Measurements from ENCODE around the gene HSPA8. TPM values are rescaled to one million over a fixed set of nuclear protein-coding genes. Genes with fewer than 3 reads are reported as not detected.
"Not testable (repeated sequence)": the region's sequence is repeated elsewhere in the genome, so short reads cannot be mapped to it uniquely, and the experiment has no call there.

HSPA8 gene
- total and polyA plus RNA-seq, 2 of the 4 experiments (the other 2 are of a cell fraction) = 2,309 to 4,346 TPM

DNA sequence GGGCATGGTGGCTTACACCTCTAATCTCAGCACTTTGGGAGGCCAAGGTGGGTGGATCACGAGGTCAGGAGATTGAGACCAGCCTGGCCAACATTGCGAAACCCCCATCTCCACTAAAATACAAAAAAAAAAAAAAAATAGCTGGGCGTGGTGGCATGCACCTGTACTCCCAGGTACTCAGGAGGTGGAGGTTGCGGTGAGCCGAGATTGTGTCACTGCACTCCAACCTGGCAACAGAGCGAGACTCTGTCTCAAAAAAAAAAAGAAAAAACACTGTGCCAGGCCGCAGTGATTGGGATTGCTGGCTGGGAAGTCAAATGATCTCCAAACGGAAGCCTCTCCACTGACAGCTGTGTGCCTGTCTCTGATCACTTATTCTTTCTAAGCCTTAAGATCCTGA lies 28.2 kb upstream of the HSPA8 start:
- H4K20me1 ChIP-seq (ENCODE audit: insufficient read depth, low read length); dilution Hi-C loops (cut with HindIII; ENCODE audit: low sequenced_read_pairs, unreplicated experiment); H2BK20ac ChIP-seq (ENCODE audit: low read depth, low read length); H3K4me2 ChIP-seq (ENCODE audit: low read depth, low read length); H4K91ac ChIP-seq (ENCODE audit: insufficient read depth, low read depth, low read length); H2AK9ac ChIP-seq (replicated peaks; ENCODE audit: low read depth, low read length, poor library complexity); H2BK15ac ChIP-seq (ENCODE audit: low read depth, low read length); H3K56ac ChIP-seq (ENCODE audit: extremely low read depth, insufficient read depth, low read length); H3K9me1 ChIP-seq (ENCODE audit: insufficient read depth, low read length); DNase-seq; H2BK120ac ChIP-seq (ENCODE audit: low read depth, low read length); H4K8ac ChIP-seq (ENCODE audit: low read depth in 2 of 2, low read length in 2 of 2); CTCF ChIA-PET; H3K4me1 ChIP-seq (ENCODE audit: control insufficient read depth, insufficient read depth, low read length); ATAC-seq (ENCODE audit: low read depth); H3K9me3 ChIP-seq (ENCODE audit: control insufficient read depth, insufficient read depth, low read length); H3K9ac ChIP-seq (ENCODE audit: low read depth, low read length); H3K4me3 ChIP-seq (ENCODE audit: insufficient read depth, low read depth, low read length); H2AK5ac ChIP-seq (ENCODE audit: low read depth, low read length); H2AFZ ChIP-seq (replicated peaks; ENCODE audit: low read length, poor library complexity); H2BK5ac ChIP-seq (ENCODE audit: low read depth, low read length, poor library complexity, severe bottlenecking); H3K18ac ChIP-seq (ENCODE audit: low read depth, low read length); H3K27me3 ChIP-seq (ENCODE audit: control insufficient read depth, insufficient read depth, low read length); H4K5ac ChIP-seq (ENCODE audit: low read depth, low read length); H3K27ac ChIP-seq (ENCODE audit: insufficient read depth, low read length); intact Hi-C loops (cut with micrococcal nuclease); H3K23ac ChIP-seq (ENCODE audit: low read depth, low read length); in situ Hi-C loops (cut with MboI; ENCODE audit: low sequenced_read_pairs); BruUV-seq (replicated peaks); H3K14ac ChIP-seq (replicated peaks; ENCODE audit: low read depth, low read length); H3K4ac ChIP-seq (ENCODE audit: low read depth, low read length): not testable (repeated sequence)
- WGBS, 2 experiments (ENCODE audit: extremely low coverage in 2 of 2, insufficient read length in 1 of 2) = no CpG with 5 or more reads among the region's 8 CpGs
- POLR2A ChIA-PET (ENCODE audit: unreplicated experiment) = interaction anchor here (0.5 kb wide), 1 partner anchor 194 kb away, joined by 17 read pairs; no protein-coding TSS in a partner anchor
- Histone ChIP-seq H3K79me1 (ENCODE audit: low read depth in 1 of 2, low read length in 2 of 2) (peaks cover 17 to 33% of the 10 kb centered on the region in 2 experiments), H3K36me3 (ENCODE audit: control insufficient read depth, insufficient read depth, low read length) (peaks cover 41% of the 10 kb centered on the region)

GRCh38 chr11:123088896-123089295 lies 27.0 kb upstream of the HSPA8 start:
- dilution Hi-C loops (cut with HindIII; ENCODE audit: low sequenced_read_pairs, unreplicated experiment) = not testable (repeated sequence)

More at GRCh38 chr11:123088896-123089295, 27.0 kb upstream of the HSPA8 start:
- H2AFZ ChIP-seq (replicated peaks; ENCODE audit: low read length, poor library complexity); POLR2A ChIA-PET (ENCODE audit: unreplicated experiment); H3K18ac ChIP-seq (ENCODE audit: low read depth, low read length); H3K4me1 ChIP-seq (ENCODE audit: control insufficient read depth, insufficient read depth, low read length); H2BK5ac ChIP-seq (ENCODE audit: low read depth, low read length, poor library complexity, severe bottlenecking); H4K8ac ChIP-seq (ENCODE audit: low read depth in 2 of 2, low read length in 2 of 2); H2BK20ac ChIP-seq (ENCODE audit: low read depth, low read length); H3K56ac ChIP-seq (ENCODE audit: extremely low read depth, insufficient read depth, low read length); H3K4me2 ChIP-seq (ENCODE audit: low read depth, low read length); H3K9ac ChIP-seq (ENCODE audit: low read depth, low read length); H3K27me3 ChIP-seq (ENCODE audit: control insufficient read depth, insufficient read depth, low read length); H4K20me1 ChIP-seq (ENCODE audit: insufficient read depth, low read length); intact Hi-C loops (cut with micrococcal nuclease); H4K91ac ChIP-seq (ENCODE audit: insufficient read depth, low read depth, low read length); DNase-seq; H2BK120ac ChIP-seq (ENCODE audit: low read depth, low read length); H3K14ac ChIP-seq (replicated peaks; ENCODE audit: low read depth, low read length); H3K9me1 ChIP-seq (ENCODE audit: insufficient read depth, low read length); H2AK9ac ChIP-seq (replicated peaks; ENCODE audit: low read depth, low read length, poor library complexity); H2AK5ac ChIP-seq (ENCODE audit: low read depth, low read length); H3K4ac ChIP-seq (ENCODE audit: low read depth, low read length); H3K27ac ChIP-seq (ENCODE audit: insufficient read depth, low read length); in situ Hi-C loops (cut with MboI; ENCODE audit: low sequenced_read_pairs); BruUV-seq (replicated peaks); H3K4me3 ChIP-seq (ENCODE audit: insufficient read depth, low read depth, low read length); H3K9me3 ChIP-seq (ENCODE audit: control insufficient read depth, insufficient read depth, low read length); H4K5ac ChIP-seq (ENCODE audit: low read depth, low read length); ATAC-seq (ENCODE audit: low read depth); H2BK15ac ChIP-seq (ENCODE audit: low read depth, low read length); CTCF ChIA-PET; H3K23ac ChIP-seq (ENCODE audit: low read depth, low read length): not testable (repeated sequence)
- Histone ChIP-seq H3K36me3 (ENCODE audit: control insufficient read depth, insufficient read depth, low read length) (peaks cover 41% of the 10 kb centered on the region), H3K79me1 (ENCODE audit: low read depth in 1 of 2, low read length in 2 of 2) (peaks cover 21 to 37% of the 10 kb centered on the region in 2 experiments)
- no CpG with 5 or more reads among the region's 10 CpGs for WGBS, 2 experiments (ENCODE audit: extremely low coverage in 2 of 2, insufficient read length in 1 of 2)
